Natural killer cell (primary cell): ENCODE results near the gene TTLL1. TPM values are rescaled to one million over a fixed set of nuclear protein-coding genes. Genes with fewer than 3 reads are reported as not detected.

Experiments used
- ATAC-seq, 3 donors: fragments of 150-1000 bp in 2 of 3; fragments of 200-7000 bp in 1 of 3; cut with Tn5 transposase; 1 replicate in 1 of 3; 2 replicates in 2 of 3; pipeline ENCODE4 v1.10.0; 2021; ENCODE audit warnings: mild to moderate bottlenecking in 2 of 3, moderate library complexity in 2 of 3
- DNase-seq, 2 donors: peaks; one replicate each; pipeline versions ENCODE4 v3.0.0 to v3.0.0-alpha.2; 2013 to 2021; ENCODE audit warnings: mixed read lengths in 1 of 2
- H3K27ac ChIP-seq: one replicate; pipeline ENCODE4 v1.5.1; 2013; ENCODE audit warnings: mild to moderate bottlenecking, low read length
- H3K27me3 ChIP-seq: one replicate; pipeline ENCODE4 v1.6.1; 2013; ENCODE audit warnings: low read length; ENCODE audit not compliant: control insufficient read depth, insufficient read depth
- H3K36me3 ChIP-seq: one replicate; pipeline ENCODE4 v1.6.1; 2013; ENCODE audit warnings: low read length; ENCODE audit not compliant: control insufficient read depth, insufficient read depth
- H3K4me1 ChIP-seq: one replicate; pipeline ENCODE4 v1.6.1; 2013; ENCODE audit warnings: low read length; ENCODE audit not compliant: control insufficient read depth, insufficient read depth
- H3K4me3 ChIP-seq: one replicate; pipeline ENCODE4 v1.5.1; 2013; ENCODE audit warnings: low read length
- H3K9me3 ChIP-seq: one replicate; pipeline ENCODE4 v1.6.1; 2013; ENCODE audit warnings: low read length; ENCODE audit not compliant: control insufficient read depth, insufficient read depth
- H3K27ac Mint-ChIP-seq, 2 donors: one replicate each; pipeline ENCODE4 v1.8.0; 2022; ENCODE audit warnings: mild to moderate bottlenecking in 2 of 2, mixed read lengths in 2 of 2, moderate library complexity in 1 of 2
- H3K27me3 Mint-ChIP-seq, 2 donors: one replicate each; pipeline ENCODE4 v1.8.0; 2022; ENCODE audit warnings: low read depth in 2 of 2, mixed read lengths in 2 of 2
- H3K36me3 Mint-ChIP-seq: one replicate; pipeline ENCODE4 v1.8.0; 2022; ENCODE audit warnings: mixed read lengths
- H3K4me1 Mint-ChIP-seq, 2 donors: one replicate each; pipeline ENCODE4 v1.8.0; 2022; ENCODE audit warnings: mixed read lengths in 2 of 2
- H3K4me3 Mint-ChIP-seq: one replicate; pipeline ENCODE4 v1.8.0; 2022; ENCODE audit warnings: mild to moderate bottlenecking, moderate library complexity, mixed read lengths
- H3K9me3 Mint-ChIP-seq, 2 donors: one replicate each; pipeline ENCODE4 v1.8.0; 2022; ENCODE audit warnings: mixed read lengths in 2 of 2
- WGBS: methylation state at CpG from one replicate; pipeline ENCODE4 v1.1.7; 2013; ENCODE audit warnings: missing lambda C conversion rate; ENCODE audit not compliant: insufficient coverage; 5-methylcytosine and 5-hydroxymethylcytosine counted together
- intact Hi-C: fragments of 100-400 bp; cut with micrococcal nuclease; formaldehyde crosslinking; loops from one replicate; pipeline ENCODE4 v1.14.2; 2022
- total RNA-seq, 4 donors: library from RNA; stranded (reverse); fragments of 120-200 nt in 1 of 4; gene quantifications; one replicate each; pipeline versions ENCODE4 v1.2.3 to v1.2.4, GENCODE V29; 2013 to 2022
- TF ChIP-seq, protein P1 (sequence below): fragments of 200-600 bp; IDR thresholded peaks from one replicate; pipeline ENCODE4 v1.8.0; 2022; ENCODE audit warnings: antibody characterized with exemption

TTLL1 gene
- total RNA-seq, 3 donors from 2014 or later (not counting 1 experiment from before 2014, with no cell fraction given): 4.4 to 6.5 (median 6.0) TPM

- Histone ChIP-seq H3K36me3 (peaks cover 22% of the 10 kb centered on the region), H3K27ac (no peak overlapping the region), H3K4me1 (no peaks in the 10 kb centered on the region), H3K9me3 (no peaks in the 10 kb centered on the region), H3K4me3 (no peak overlapping the region), H3K27me3 (no peaks in the 10 kb centered on the region)
- H3K27me3 Mint-ChIP-seq: no peaks in the 10 kb centered on the region
- H3K9me3 Mint-ChIP-seq: no peaks in the 10 kb centered on the region
- WGBS: 95% methylated on average over 3 of the region's 5 CpGs
- ATAC-seq (no peak), DNase-seq (no peak)
- intact Hi-C loops: loop anchor here (5.0 kb wide), 1 partner anchor 353 kb away; no protein-coding TSS in a partner anchor
- H3K36me3 Mint-ChIP-seq: no peaks in the 10 kb centered on the region
- H3K27ac Mint-ChIP-seq: no peak overlapping the region
- H3K4me1 Mint-ChIP-seq: peaks cover 0 to 6% of the 10 kb centered on the region in 2 donors
- TF ChIP-seq, protein P1, sequence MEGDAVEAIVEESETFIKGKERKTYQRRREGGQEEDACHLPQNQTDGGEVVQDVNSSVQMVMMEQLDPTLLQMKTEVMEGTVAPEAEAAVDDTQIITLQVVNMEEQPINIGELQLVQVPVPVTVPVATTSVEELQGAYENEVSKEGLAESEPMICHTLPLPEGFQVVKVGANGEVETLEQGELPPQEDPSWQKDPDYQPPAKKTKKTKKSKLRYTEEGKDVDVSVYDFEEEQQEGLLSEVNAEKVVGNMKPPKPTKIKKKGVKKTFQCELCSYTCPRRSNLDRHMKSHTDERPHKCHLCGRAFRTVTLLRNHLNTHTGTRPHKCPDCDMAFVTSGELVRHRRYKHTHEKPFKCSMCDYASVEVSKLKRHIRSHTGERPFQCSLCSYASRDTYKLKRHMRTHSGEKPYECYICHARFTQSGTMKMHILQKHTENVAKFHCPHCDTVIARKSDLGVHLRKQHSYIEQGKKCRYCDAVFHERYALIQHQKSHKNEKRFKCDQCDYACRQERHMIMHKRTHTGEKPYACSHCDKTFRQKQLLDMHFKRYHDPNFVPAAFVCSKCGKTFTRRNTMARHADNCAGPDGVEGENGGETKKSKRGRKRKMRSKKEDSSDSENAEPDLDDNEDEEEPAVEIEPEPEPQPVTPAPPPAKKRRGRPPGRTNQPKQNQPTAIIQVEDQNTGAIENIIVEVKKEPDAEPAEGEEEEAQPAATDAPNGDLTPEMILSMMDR: no peak
- H3K4me3 Mint-ChIP-seq: no peak overlapping the region
These were observed 46.4 kb upstream of the TTLL1 start for GRCh38 chr22:43135565-43135964.

DNA sequence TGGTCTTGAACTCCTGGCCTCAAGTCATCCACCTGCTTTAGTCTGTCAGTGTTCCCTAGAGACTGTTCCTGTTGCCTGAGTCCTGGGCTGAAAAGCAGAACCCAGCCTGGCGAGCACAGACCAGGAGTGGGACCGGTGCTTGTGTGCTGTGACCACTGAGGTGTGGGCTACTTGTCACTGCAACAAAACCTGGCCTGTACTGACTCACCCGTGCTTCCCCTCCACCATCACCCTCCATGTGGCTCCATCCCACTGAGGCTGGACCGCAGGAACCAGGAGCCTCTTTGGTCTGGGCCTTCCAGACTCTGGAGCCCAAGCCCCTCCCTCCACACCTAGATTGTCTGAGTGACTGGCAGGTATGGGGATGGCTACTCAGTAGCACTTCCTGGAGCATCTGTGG is 45.4 kb upstream of the TTLL1 start:
- H3K36me3 ChIP-seq: peaks cover 20% of the 10 kb centered on the region
- H3K36me3 Mint-ChIP-seq: no peaks in the 10 kb centered on the region
- no peak overlapping the region for H3K4me3 ChIP-seq
- no peak for ATAC-seq
- H3K9me3 ChIP-seq: no peaks in the 10 kb centered on the region
- H3K27me3 ChIP-seq: no peaks in the 10 kb centered on the region
- H3K27ac ChIP-seq: no peak overlapping the region
- peaks cover 3% of the 10 kb centered on the region for H3K4me1 ChIP-seq
- H3K27ac Mint-ChIP-seq: no peak overlapping the region
- no peaks in the 10 kb centered on the region for H3K27me3 Mint-ChIP-seq
- intact Hi-C loops: no loop called here
- no peak overlapping the region for H3K4me3 Mint-ChIP-seq
- no peak for DNase-seq
- peaks cover 0 to 6% of the 10 kb centered on the region in 2 donors for H3K4me1 Mint-ChIP-seq
- H3K9me3 Mint-ChIP-seq: no peaks in the 10 kb centered on the region
- 98% methylated on average over 4 of the region's 4 CpGs for WGBS
- TF ChIP-seq, protein P1: no peak

- 94% methylated on average over 9 of the region's 9 CpGs for WGBS
- H3K27ac ChIP-seq: no peak overlapping the region
- H3K9me3 ChIP-seq: no peaks in the 10 kb centered on the region
- TF ChIP-seq, protein P1: no peak
- H3K27me3 Mint-ChIP-seq: no peaks in the 10 kb centered on the region
- H3K4me3 ChIP-seq: no peak overlapping the region
- peaks cover 20% of the 10 kb centered on the region for H3K36me3 ChIP-seq
- intact Hi-C loops: no loop called here
- H3K4me1 ChIP-seq: peaks cover 14% of the 10 kb centered on the region
- ATAC-seq: no peak
- no peaks in the 10 kb centered on the region for H3K36me3 Mint-ChIP-seq
- no peak for DNase-seq
- H3K27ac Mint-ChIP-seq: no peak overlapping the region
- peaks cover 1% of the 10 kb centered on the region for H3K27me3 ChIP-seq
- H3K9me3 Mint-ChIP-seq: no peaks in the 10 kb centered on the region
- no peak overlapping the region for H3K4me3 Mint-ChIP-seq
- peaks cover 0 to 6% of the 10 kb centered on the region in 2 donors for H3K4me1 Mint-ChIP-seq
These were observed 44.2 kb upstream of the TTLL1 start for GRCh38 chr22:43133401-43133800.

GRCh38 chr22:43131773-43132501 is 42.7 kb upstream of the TTLL1 start:
- H3K9me3 Mint-ChIP-seq: no peaks in the 10 kb centered on the region
- no peak overlapping the region for H3K4me3 Mint-ChIP-seq
- no peaks in the 10 kb centered on the region for H3K9me3 ChIP-seq
- H3K27ac ChIP-seq: no peak overlapping the region
- H3K27ac Mint-ChIP-seq: no peak overlapping the region
- TF ChIP-seq, protein P1: no peak
- H3K36me3 ChIP-seq: peaks cover 15% of the 10 kb centered on the region
- peaks cover 0 to 12% of the 10 kb centered on the region in 2 donors for H3K4me1 Mint-ChIP-seq
- 96% methylated on average over 17 of the region's 17 CpGs for WGBS
- no peaks in the 10 kb centered on the region for H3K27me3 Mint-ChIP-seq
- ATAC-seq: no peak
- H3K27me3 ChIP-seq: peaks cover 2% of the 10 kb centered on the region
- intact Hi-C loops: no loop called here
- DNase-seq: no peak
- H3K4me3 ChIP-seq: no peak overlapping the region
- no peaks in the 10 kb centered on the region for H3K36me3 Mint-ChIP-seq
- H3K4me1 ChIP-seq: peaks cover 20% of the 10 kb centered on the region
